Measurements from ENCODE around the gene PRR36. TPM values are rescaled to one million over a fixed set of nuclear protein-coding genes. Genes with fewer than 3 reads are reported as not detected.

PRR36 gene
- polyA plus RNA-seq, 2 of the 4 experiments (the other 2 are of a cell fraction): 0.04 to 0.35 TPM

DNA sequence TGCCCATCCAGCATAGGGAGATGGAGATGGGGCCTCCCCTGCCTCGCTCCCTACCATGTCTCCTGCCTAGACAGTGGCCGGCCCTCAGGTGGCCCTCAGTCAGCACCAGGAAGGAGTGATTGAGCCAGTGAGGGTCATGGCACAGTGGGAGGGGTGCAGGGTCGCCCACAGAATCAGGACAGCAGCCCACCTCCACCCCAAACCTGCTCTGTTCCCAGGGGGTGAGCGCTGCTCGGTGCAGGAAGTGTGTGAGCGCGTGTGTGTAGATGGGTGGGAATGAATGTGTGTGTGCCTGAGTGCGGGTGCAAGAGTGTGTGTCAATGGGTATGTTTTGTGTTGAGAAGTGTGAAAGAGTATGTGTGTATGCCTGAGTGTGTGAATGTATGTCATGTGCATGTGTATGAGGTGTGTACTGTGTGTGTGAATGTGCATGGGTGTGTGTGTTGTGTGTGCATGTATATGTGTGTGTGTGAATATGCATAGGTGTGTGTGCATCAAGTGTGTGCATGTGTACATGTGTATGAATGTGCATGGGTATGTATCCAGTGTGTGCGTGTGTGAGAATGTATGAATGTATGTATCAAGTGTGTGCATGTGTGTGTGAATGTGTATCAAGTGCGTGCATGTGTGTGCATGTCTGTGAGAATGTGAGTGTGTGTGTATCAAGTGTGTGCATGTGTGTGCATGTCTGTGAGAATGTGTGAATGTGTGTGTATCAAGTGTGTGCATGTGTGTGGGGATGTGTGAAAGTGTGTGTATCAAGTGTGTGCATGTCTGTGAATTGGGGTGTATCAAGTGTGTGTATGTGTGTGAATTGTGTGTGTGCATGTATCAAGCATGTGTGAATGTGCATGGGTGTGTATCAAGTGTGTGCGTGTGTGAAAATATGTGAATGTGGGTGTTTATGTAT, 32.2 kb downstream of the PRR36 start:
- Histone ChIP-seq H3K4me1 (peaks cover 5% of the 10 kb centered on the region; the same call in 1 of the 3 replicates), H3K4me3 (no peak overlapping the region), H3K4me2 (no peak overlapping the region), H3K9me3 (no peaks in the 10 kb centered on the region), H3K27ac (no peak overlapping the region)
- no peak for TF ChIP-seq SREBF2 (IDR thresholded peaks at IDR 0.05)
- TF ChIP-seq, protein P1, sequence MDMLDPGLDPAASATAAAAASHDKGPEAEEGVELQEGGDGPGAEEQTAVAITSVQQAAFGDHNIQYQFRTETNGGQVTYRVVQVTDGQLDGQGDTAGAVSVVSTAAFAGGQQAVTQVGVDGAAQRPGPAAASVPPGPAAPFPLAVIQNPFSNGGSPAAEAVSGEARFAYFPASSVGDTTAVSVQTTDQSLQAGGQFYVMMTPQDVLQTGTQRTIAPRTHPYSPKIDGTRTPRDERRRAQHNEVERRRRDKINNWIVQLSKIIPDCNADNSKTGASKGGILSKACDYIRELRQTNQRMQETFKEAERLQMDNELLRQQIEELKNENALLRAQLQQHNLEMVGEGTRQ (IDR thresholded peaks at IDR 0.05): no peak
- TF ChIP-seq, protein P2, sequence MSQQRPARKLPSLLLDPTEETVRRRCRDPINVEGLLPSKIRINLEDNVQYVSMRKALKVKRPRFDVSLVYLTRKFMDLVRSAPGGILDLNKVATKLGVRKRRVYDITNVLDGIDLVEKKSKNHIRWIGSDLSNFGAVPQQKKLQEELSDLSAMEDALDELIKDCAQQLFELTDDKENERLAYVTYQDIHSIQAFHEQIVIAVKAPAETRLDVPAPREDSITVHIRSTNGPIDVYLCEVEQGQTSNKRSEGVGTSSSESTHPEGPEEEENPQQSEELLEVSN (IDR thresholded peaks at IDR 0.05; ENCODE audit: borderline replicate concordance, low read depth): no peak
- no peak for TF ChIP-seq MYC (IDR thresholded peaks at IDR 0.05; ENCODE audit: borderline replicate concordance, low read length)
- WGBS (ENCODE audit: missing lambda C conversion rate): 78% methylated on average over 11 of the region's 11 CpGs
- CTCF ChIA-PET: no interaction called here
- no peak for FAIRE-seq
- ATAC-seq: no peak
- no peak for DNase-seq (ENCODE audit: low read depth in 1 of 2, low spot score in 1 of 2)
- POLR2A ChIA-PET: no interaction called here

DNA sequence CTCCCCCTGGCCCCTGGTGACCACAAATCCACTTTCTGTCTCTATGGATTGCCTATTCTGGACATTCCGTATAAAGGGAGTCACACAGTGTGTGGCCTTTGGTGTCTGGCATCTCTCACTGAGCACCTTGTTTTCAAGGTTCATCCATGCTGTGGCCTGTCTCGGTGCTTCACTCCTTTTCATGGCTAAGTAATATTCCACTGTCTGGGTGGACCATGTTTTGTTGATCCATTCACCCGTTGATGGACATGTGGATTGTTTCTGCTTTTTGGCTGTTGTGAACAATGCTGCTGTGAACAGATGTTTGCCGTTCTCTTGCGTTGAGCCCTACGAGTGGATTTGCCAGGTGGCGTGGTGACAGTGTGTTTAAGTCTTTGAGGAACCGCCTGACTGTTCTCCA, 33.6 kb downstream of the PRR36 start:
- Histone ChIP-seq H3K4me1 (peaks cover 5% of the 10 kb centered on the region; the same call in 1 of the 3 replicates), H3K27ac (no peak overlapping the region), H3K4me3 (no peak overlapping the region), H3K9me3 (no peaks in the 10 kb centered on the region), H3K4me2 (no peak overlapping the region)
- TF ChIP-seq MAFK (IDR thresholded peaks at IDR 0.05; ENCODE audit: partially characterized antibody): no peak
- no peak for TF ChIP-seq KDM1A (IDR thresholded peaks at IDR 0.05; ENCODE audit: low read depth)
- TF ChIP-seq CBX2 (IDR thresholded peaks at IDR 0.05; ENCODE audit: borderline replicate concordance, low read depth): no peak
- TF ChIP-seq FOSL2 (IDR thresholded peaks at IDR 0.05): no peak
- TF ChIP-seq FOSL2 (CRISPR knock-in tag; IDR thresholded peaks at IDR 0.05): no peak
- TF ChIP-seq RFX5 (IDR thresholded peaks at IDR 0.05): no peak
- no peak for TF ChIP-seq POLR2AphosphoS2 (conservative IDR thresholded peaks at IDR 0.05; ENCODE audit: low read length)
- no peak for TF ChIP-seq FOXS1 (CRISPR knock-in tag; IDR thresholded peaks at IDR 0.05)
- no peak for TF ChIP-seq NFE2L2 (conservative IDR thresholded peaks at IDR 0.05; ENCODE audit: low read length)
- TF ChIP-seq CHD4 (IDR thresholded peaks at IDR 0.05; ENCODE audit: borderline replicate concordance): no peak
- no peak for TF ChIP-seq NPAS2 (CRISPR knock-in tag; IDR thresholded peaks at IDR 0.05; ENCODE audit: borderline replicate concordance)
- no peak for TF ChIP-seq JUN (IDR thresholded peaks at IDR 0.05)
- CTCF ChIA-PET: interaction anchor here (0.7 kb wide), 1 partner anchor 13 kb away, joined by 3 read pairs; no protein-coding TSS in a partner anchor
- POLR2A ChIA-PET: no interaction called here
- 87% methylated on average over 8 of the region's 8 CpGs for WGBS (ENCODE audit: missing lambda C conversion rate)
- FAIRE-seq (no peak), ATAC-seq (no peak), DNase-seq (ENCODE audit: low read depth in 1 of 2, low spot score in 1 of 2) (no peak)

DNA sequence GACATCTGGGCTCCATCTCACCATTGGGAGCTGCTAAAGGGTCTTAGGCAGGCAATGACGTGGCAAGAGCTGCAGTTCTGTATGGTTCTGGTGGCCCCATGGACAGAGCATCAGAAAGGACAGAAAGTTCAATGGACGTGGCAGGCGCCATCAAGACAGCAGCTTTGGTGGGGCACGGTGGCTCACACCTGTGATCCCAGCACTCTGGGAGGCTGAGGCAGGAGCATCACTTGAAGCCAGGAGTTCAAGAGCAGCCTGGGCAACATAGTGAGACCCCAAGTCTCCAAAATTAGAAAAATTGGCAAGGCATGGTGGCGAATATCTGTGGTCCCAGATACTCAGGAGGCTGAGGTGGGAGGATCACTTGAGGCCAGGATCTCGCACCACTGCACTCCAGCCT, 34.7 kb downstream of the PRR36 start:
- DNase-seq (ENCODE audit: low read depth in 1 of 2, low spot score in 1 of 2) (no peak), ATAC-seq (no peak), FAIRE-seq (no peak)
- CTCF ChIA-PET: no interaction called here
- Histone ChIP-seq H3K4me1 (peaks cover 5% of the 10 kb centered on the region; the same call in 1 of the 3 replicates), H3K27ac (no peak overlapping the region), H3K9me3 (no peaks in the 10 kb centered on the region), H3K4me2 (no peak overlapping the region), H3K4me3 (no peak overlapping the region)
- POLR2A ChIA-PET: no interaction called here
- TF ChIP-seq, protein P3, sequence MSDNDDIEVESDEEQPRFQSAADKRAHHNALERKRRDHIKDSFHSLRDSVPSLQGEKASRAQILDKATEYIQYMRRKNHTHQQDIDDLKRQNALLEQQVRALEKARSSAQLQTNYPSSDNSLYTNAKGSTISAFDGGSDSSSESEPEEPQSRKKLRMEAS (IDR thresholded peaks at IDR 0.05): no peak
- TF ChIP-seq SMC3 (IDR thresholded peaks at IDR 0.05): no peak
- no peak for TF ChIP-seq BHLHE40 (IDR thresholded peaks at IDR 0.05; ENCODE audit: low read depth, low read length)
- WGBS (ENCODE audit: missing lambda C conversion rate): 85% methylated on average over 5 of the region's 6 CpGs
